ENCODE data around the gene PHLPP2. TPM values are rescaled to one million over a fixed set of nuclear protein-coding genes. Genes with fewer than 3 reads are reported as not detected.
A peak's percentile ranks its signal among the peaks of the same experiment; 100 is the strongest.

The PHLPP2 gene
- total RNA-seq, 2 donors from 2014 or later, result 12.4 to 12.8 TPM

GRCh38 chr16:71708696-71709095 lies 15.8 kb downstream of the PHLPP2 start:
- H3K27ac ChIP-seq (ENCODE audit: low read depth, low read length), result no peak overlapping the region
- no peaks in the 10 kb centered on the region for H3K27me3 ChIP-seq (ENCODE audit: control insufficient read depth, insufficient read depth, low read length, poor library complexity, severe bottlenecking)
- H3K9me3 ChIP-seq (ENCODE audit: control insufficient read depth, low read length), result no peaks in the 10 kb centered on the region
- no peak overlapping the region for H3K4me3 ChIP-seq (ENCODE audit: low read length)
- Mint-ChIP-seq H3K9me3 (no peaks in the 10 kb centered on the region), H3K36me3 (ENCODE audit: low read depth) (peaks cover 2% of the 10 kb centered on the region), H3K4me1 (peaks cover 44% of the 10 kb centered on the region), H3K4me3 (no peak overlapping the region), H3K27me3 (ENCODE audit: insufficient read depth) (no peaks in the 10 kb centered on the region), H3K27ac (peak overlapping the region; percentile 87)
- no peak for TF ChIP-seq CTCF (conservative IDR thresholded peaks at IDR 0.05)
- H3K9ac ChIP-seq (ENCODE audit: extremely low read depth, low read length, poor library complexity, severe bottlenecking), result no peak overlapping the region
- H3K36me3 ChIP-seq (ENCODE audit: control insufficient read depth, insufficient read depth, low read length), result no peaks in the 10 kb centered on the region
- H3K4me1 ChIP-seq (ENCODE audit: control insufficient read depth, insufficient read depth, low read length), result peaks cover 6% of the 10 kb centered on the region
- 95 to 100% methylated on average over 2 of the region's 2 CpGs for WGBS, 2 experiments (ENCODE audit: insufficient coverage in 1 of 2, insufficient read length in 1 of 2)
- no peak for DNase-seq

- H3K4me3 ChIP-seq (ENCODE audit: low read length), result no peak overlapping the region
- H3K27ac Mint-ChIP-seq, result peak overlapping the region; percentile 87
- H3K9me3 Mint-ChIP-seq, result no peaks in the 10 kb centered on the region
- H3K4me1 Mint-ChIP-seq, result peaks cover 39% of the 10 kb centered on the region
- DNase-seq, result no peak
- no peaks in the 10 kb centered on the region for H3K9me3 ChIP-seq (ENCODE audit: control insufficient read depth, low read length)
- no peak for TF ChIP-seq CTCF (conservative IDR thresholded peaks at IDR 0.05)
- H3K4me1 ChIP-seq (ENCODE audit: control insufficient read depth, insufficient read depth, low read length), result peaks cover 5% of the 10 kb centered on the region
- H3K27me3 ChIP-seq (ENCODE audit: control insufficient read depth, insufficient read depth, low read length, poor library complexity, severe bottlenecking), result no peaks in the 10 kb centered on the region
- no peaks in the 10 kb centered on the region for H3K27me3 Mint-ChIP-seq (ENCODE audit: insufficient read depth)
- peaks cover 2% of the 10 kb centered on the region for H3K36me3 Mint-ChIP-seq (ENCODE audit: low read depth)
- no peak overlapping the region for H3K4me3 Mint-ChIP-seq
- WGBS, 2 experiments (ENCODE audit: insufficient coverage in 1 of 2, insufficient read length in 1 of 2), result 82 to 89% methylated on average over 5 to 7 of the region's 7 CpGs
- H3K36me3 ChIP-seq (ENCODE audit: control insufficient read depth, insufficient read depth, low read length), result no peaks in the 10 kb centered on the region
- H3K27ac ChIP-seq (ENCODE audit: low read depth, low read length), result no peak overlapping the region
- no peak overlapping the region for H3K9ac ChIP-seq (ENCODE audit: extremely low read depth, low read length, poor library complexity, severe bottlenecking)
These were observed 17.3 kb downstream of the PHLPP2 start for GRCh38 chr16:71707199-71707598.

GRCh38 chr16:71706046-71706445 lies 18.5 kb downstream of the PHLPP2 start:
- peaks cover 43% of the 10 kb centered on the region for H3K4me1 Mint-ChIP-seq
- no peak for TF ChIP-seq CTCF (conservative IDR thresholded peaks at IDR 0.05)
- H3K27ac Mint-ChIP-seq, result no peak overlapping the region
- Histone ChIP-seq H3K4me1 (ENCODE audit: control insufficient read depth, insufficient read depth, low read length) (peaks cover 4% of the 10 kb centered on the region), H3K9me3 (ENCODE audit: control insufficient read depth, low read length) (no peaks in the 10 kb centered on the region), H3K27ac (ENCODE audit: low read depth, low read length) (no peak overlapping the region), H3K36me3 (ENCODE audit: control insufficient read depth, insufficient read depth, low read length) (peaks cover 4% of the 10 kb centered on the region), H3K4me3 (ENCODE audit: low read length) (no peak overlapping the region), H3K27me3 (ENCODE audit: control insufficient read depth, insufficient read depth, low read length, poor library complexity, severe bottlenecking) (no peaks in the 10 kb centered on the region), H3K9ac (ENCODE audit: extremely low read depth, low read length, poor library complexity, severe bottlenecking) (no peak overlapping the region)
- H3K27me3 Mint-ChIP-seq (ENCODE audit: insufficient read depth), result no peaks in the 10 kb centered on the region
- H3K36me3 Mint-ChIP-seq (ENCODE audit: low read depth), result peaks cover 5% of the 10 kb centered on the region
- no peak overlapping the region for H3K4me3 Mint-ChIP-seq
- no peak for DNase-seq
- 100% methylated on average over 2 of the region's 2 CpGs; no CpG with 5 or more reads in 1 of the 2 experiments for WGBS, 2 experiments (ENCODE audit: insufficient coverage in 1 of 2, insufficient read length in 1 of 2)
- no peaks in the 10 kb centered on the region for H3K9me3 Mint-ChIP-seq
